Neural progenitor cell (in vitro differentiated cells): ENCODE data around the gene CEP57L1.

ENCODE experiments used
- CTCF ChIP-seq: fragments of 200-600 bp; sonication (generic); IDR thresholded peaks from 2 replicates; pipeline ENCODE4 v1.5.1; 2017; ENCODE audit warnings: antibody characterized with exemption, mild to moderate bottlenecking
- EZH2 ChIP-seq: fragments of 200-600 bp; sonication (generic); IDR thresholded peaks from 2 replicates; pipeline ENCODE4 v1.6.1; 2017; ENCODE audit warnings: antibody characterized with exemption, mild to moderate bottlenecking, moderate library complexity

- no peak for TF ChIP-seq CTCF
- no peak for TF ChIP-seq EZH2
Observed at GRCh38 chr6:109104512-109104911, 9.2 kb downstream of the CEP57L1 start.
